Measurements from ENCODE around the gene WDR76. TPM values are rescaled to one million over a fixed set of nuclear protein-coding genes. Genes with fewer than 3 reads are reported as not detected.

WDR76 gene
- total RNA-seq, 2 donors from 2014 or later, result 6.2 to 6.9 TPM

- DNase-seq (no peak), ATAC-seq (no peak)
- Histone ChIP-seq H3K27ac (no peak overlapping the region), H3K9me3 (no peaks in the 10 kb centered on the region), H3K4me3 (no peak overlapping the region), H3K27me3 (no peaks in the 10 kb centered on the region), H3K36me3 (replicated peaks in 1 of 2; ENCODE audit: insufficient read depth in 1 of 2, low read depth in 2 of 2) (no peaks in the 10 kb centered on the region), H3K4me1 (no peaks in the 10 kb centered on the region)
- 71 to 74% methylated on average over 4 of the region's 4 CpGs for WGBS, 2 donors
- TF ChIP-seq POLR2A (IDR thresholded peaks at IDR 0.05) (no peak), CTCF (IDR thresholded peaks at IDR 0.05) (no peak)
- intact Hi-C loops (cut with DNase I), result no loop called here
These were observed 84.5 kb downstream of the WDR76 start for GRCh38 chr15:43911235-43911781.

- intact Hi-C loops (cut with DNase I), result no loop called here
- 78 to 82% methylated on average over 6 of the region's 6 CpGs for WGBS, 2 donors
- H3K27me3 ChIP-seq, result no peaks in the 10 kb centered on the region
- no peaks in the 10 kb centered on the region for H3K9me3 ChIP-seq
- no peak overlapping the region for H3K4me3 ChIP-seq
- no peaks in the 10 kb centered on the region for H3K36me3 ChIP-seq (replicated peaks in 1 of 2; ENCODE audit: insufficient read depth in 1 of 2, low read depth in 2 of 2)
- TF ChIP-seq CTCF (IDR thresholded peaks at IDR 0.05), result no peak
- no peak for TF ChIP-seq POLR2A (IDR thresholded peaks at IDR 0.05)
- ATAC-seq, result no peak
- no peaks in the 10 kb centered on the region for H3K4me1 ChIP-seq
- no peak overlapping the region for H3K27ac ChIP-seq
- no peak for DNase-seq
These were observed 85.4 kb downstream of the WDR76 start for GRCh38 chr15:43912208-43912607.

GRCh38 chr15:43913026-43913780, 86.4 kb downstream of the WDR76 start:
- DNase-seq, result no peak
- H3K27me3 ChIP-seq, result no peaks in the 10 kb centered on the region
- ATAC-seq, result no peak
- H3K4me1 ChIP-seq, result no peaks in the 10 kb centered on the region
- no peaks in the 10 kb centered on the region for H3K9me3 ChIP-seq
- H3K36me3 ChIP-seq (replicated peaks in 1 of 2; ENCODE audit: insufficient read depth in 1 of 2, low read depth in 2 of 2), result no peaks in the 10 kb centered on the region
- TF ChIP-seq POLR2A (IDR thresholded peaks at IDR 0.05), result no peak
- TF ChIP-seq CTCF (IDR thresholded peaks at IDR 0.05), result no peak
- no peak overlapping the region for H3K4me3 ChIP-seq
- H3K27ac ChIP-seq, result no peak overlapping the region
- intact Hi-C loops (cut with DNase I), result no loop called here
- 13 to 36% methylated on average over 1 of the region's 1 CpG for WGBS, 2 donors

GRCh38 chr15:43913941-43914340, 87.1 kb downstream of the WDR76 start:
- no peaks in the 10 kb centered on the region for H3K36me3 ChIP-seq (replicated peaks in 1 of 2; ENCODE audit: insufficient read depth in 1 of 2, low read depth in 2 of 2)
- WGBS, 2 donors, result 67 to 79% methylated on average over 1 of the region's 1 CpG
- no peaks in the 10 kb centered on the region for H3K9me3 ChIP-seq
- intact Hi-C loops (cut with DNase I), result no loop called here
- DNase-seq, result no peak
- no peaks in the 10 kb centered on the region for H3K4me1 ChIP-seq
- H3K27ac ChIP-seq, result no peak overlapping the region
- no peak for ATAC-seq
- H3K27me3 ChIP-seq, result no peaks in the 10 kb centered on the region
- no peak overlapping the region for H3K4me3 ChIP-seq
- TF ChIP-seq POLR2A (IDR thresholded peaks at IDR 0.05), result no peak

GRCh38 chr15:43915631-43916325, 89.0 kb downstream of the WDR76 start:
- no peaks in the 10 kb centered on the region for H3K27me3 ChIP-seq
- no peak overlapping the region for H3K27ac ChIP-seq
- DNase-seq, result no peak
- no peak overlapping the region for H3K4me3 ChIP-seq
- H3K36me3 ChIP-seq (replicated peaks in 1 of 2; ENCODE audit: insufficient read depth in 1 of 2, low read depth in 2 of 2), result no peaks in the 10 kb centered on the region
- H3K9me3 ChIP-seq, result no peaks in the 10 kb centered on the region
- no peaks in the 10 kb centered on the region for H3K4me1 ChIP-seq
- no peak for ATAC-seq
- TF ChIP-seq CTCF (IDR thresholded peaks at IDR 0.05) (no peak), POLR2A (IDR thresholded peaks at IDR 0.05) (no peak)
- intact Hi-C loops (cut with DNase I), result no loop called here
- WGBS, 2 donors, result 59 to 69% methylated on average over 5 of the region's 5 CpGs
